Esophagus muscularis mucosa (tissue), 4 donors: ENCODE results near the gene BCL7A. TPM values are rescaled to one million over a fixed set of nuclear protein-coding genes. Genes with fewer than 3 reads are reported as not detected.
A peak's percentile ranks its signal among the peaks of the same experiment; 100 is the strongest.

Experiments used
- DNase-seq: peaks from one replicate; pipeline ENCODE4 v3.0.0-alpha.2; 2017; ENCODE audit errors: extremely low spot score
- H3K27ac ChIP-seq, 4 donors: fragments of 200-600 bp; sonication (generic); replicated peaks in 1 of 4; 1 replicate in 3 of 4; 2 replicates in 1 of 4; pipeline ENCODE4 v1.5.1; 2016 to 2019; ENCODE audit warnings: mild to moderate bottlenecking in 1 of 4
- H3K27me3 ChIP-seq, 4 donors: fragments of 200-600 bp; sonication (generic); one replicate each; pipeline versions ENCODE4 v1.5.1 to v1.6.0; 2016 to 2019
- H3K36me3 ChIP-seq, 4 donors: fragments of 200-600 bp; sonication (generic); one replicate each; pipeline ENCODE4 v1.5.1; 2016 to 2019
- H3K4me1 ChIP-seq, 4 donors: fragments of 200-600 bp; sonication (generic); one replicate each; pipeline ENCODE4 v1.5.1; 2016 to 2019
- H3K4me3 ChIP-seq, 4 donors: fragments of 200-600 bp; sonication (generic); 1 replicate in 2 of 4; 2 replicates in 2 of 4; pipeline ENCODE4 v1.5.1; 2016 to 2019; ENCODE audit warnings: mild to moderate bottlenecking in 4 of 4, moderate library complexity in 1 of 4
- H3K9me3 ChIP-seq, 4 donors: fragments of 200-600 bp; sonication (generic); 1 replicate in 3 of 4; 2 replicates in 1 of 4; pipeline ENCODE4 v1.5.1; 2016 to 2019
- CTCF ChIP-seq, 3 experiments: fragments of 200-600 bp in 2 of 3; fragments of 450-650 bp in 1 of 3; sonication (generic) in 2 of 3; IDR thresholded peaks; one replicate each; pipeline ENCODE4 v1.5.1; 2017 to 2019; ENCODE audit warnings: antibody characterized with exemption in 3 of 3, mild to moderate bottlenecking in 2 of 3, moderate library complexity in 1 of 3
- EP300 ChIP-seq: sonication (generic); formaldehyde crosslinking; IDR thresholded peaks from one replicate; pipeline ENCODE4 v1.6.1; 2017; ENCODE audit warnings: antibody characterized with exemption
- POLR2A ChIP-seq: fragments of 450-650 bp; IDR thresholded peaks from one replicate; pipeline ENCODE4 v1.6.1; 2017; ENCODE audit warnings: antibody characterized with exemption, moderate library complexity, mild to moderate bottlenecking, low read depth
- POLR2AphosphoS5 ChIP-seq, 2 donors: sonication (generic); formaldehyde crosslinking; IDR thresholded peaks; one replicate each; pipeline ENCODE4 v1.6.1; 2017; ENCODE audit warnings: antibody characterized with exemption in 2 of 2
- WGBS: methylation state at CpG from one replicate; pipeline ENCODE4 v1.1.5; 2018; 5-methylcytosine and 5-hydroxymethylcytosine counted together
- intact Hi-C: fragments of 100-400 bp; cut with DNase I; formaldehyde crosslinking; loops from one replicate; pipeline ENCODE4 v1.15.1; 2023
- total RNA-seq, 4 donors: library from RNA; depleted of rRNA; stranded (reverse); fragments of >200 nt; gene quantifications; one replicate each; pipeline versions ENCODE4 v1.1.0 to v1.2.1, GENCODE V29; 2016

Gene BCL7A
- total RNA-seq, 4 donors from 2014 or later: 2.9 to 10.1 (median 6.3) TPM

GRCh38 chr12:122030424-122031035, 8.8 kb downstream of the BCL7A start:
- no peak overlapping the region for H3K4me3 ChIP-seq
- DNase-seq: no peak
- peaks cover 0 to 9% (median 5%) of the 10 kb centered on the region in 4 donors for H3K4me1 ChIP-seq
- H3K36me3 ChIP-seq: peaks cover 0 to 9% (median 4%) of the 10 kb centered on the region in 4 donors
- WGBS: 87% methylated on average over 10 of the region's 13 CpGs
- H3K9me3 ChIP-seq: no peaks in the 10 kb centered on the region
- intact Hi-C loops: no loop called here
- no peak for TF ChIP-seq EP300
- TF ChIP-seq POLR2AphosphoS5 (IDR thresholded peaks at IDR 0.05): no peak
- no peak for TF ChIP-seq POLR2A
- TF ChIP-seq CTCF (IDR thresholded peaks at IDR 0.05): no peak
- H3K27me3 ChIP-seq: no peaks in the 10 kb centered on the region
- no peak overlapping the region for H3K27ac ChIP-seq

DNA sequence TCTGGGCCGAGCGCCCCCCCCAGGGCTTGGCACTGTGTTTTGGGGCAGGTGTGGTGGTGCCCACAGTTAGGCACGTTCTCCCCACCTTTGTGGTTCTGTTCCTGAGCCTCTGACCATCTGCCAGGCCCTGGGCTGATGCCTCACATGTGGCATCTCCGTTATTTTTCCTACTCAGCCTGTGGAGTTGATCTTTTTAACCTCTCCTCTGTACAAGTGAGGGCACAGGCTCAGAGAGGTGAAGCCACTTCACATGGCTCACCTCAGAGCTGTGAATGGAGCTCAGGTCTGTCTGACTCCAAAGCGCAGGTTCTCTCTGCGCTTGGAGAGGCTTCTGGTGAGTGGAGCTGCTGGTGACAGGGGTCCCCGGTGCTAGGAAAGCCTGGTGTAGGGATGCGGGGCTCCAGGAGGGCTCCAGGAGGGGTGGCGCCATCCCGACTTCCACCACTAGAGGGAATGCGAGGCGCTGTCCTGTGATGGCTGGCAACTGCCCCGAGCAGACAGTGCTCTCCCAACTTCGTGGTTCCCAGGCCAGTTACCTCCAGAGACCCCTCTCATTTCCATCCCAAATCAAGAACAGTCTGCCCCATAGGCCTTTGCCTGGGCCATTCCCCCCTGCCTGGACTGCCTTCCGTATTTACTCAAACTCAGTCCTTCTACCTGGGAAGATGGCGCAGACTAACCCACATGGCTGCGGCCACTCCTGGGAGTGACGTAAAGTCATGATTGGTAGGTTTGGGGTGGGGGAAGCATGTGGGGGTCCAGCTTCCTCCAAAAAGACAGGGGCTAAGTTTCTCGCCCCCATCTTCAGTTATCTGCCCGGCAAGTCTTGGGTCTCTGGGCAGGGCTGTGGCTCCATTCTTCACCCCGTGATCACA, 9.9 kb downstream of the BCL7A start:
- intact Hi-C loops: no loop called here

DNA sequence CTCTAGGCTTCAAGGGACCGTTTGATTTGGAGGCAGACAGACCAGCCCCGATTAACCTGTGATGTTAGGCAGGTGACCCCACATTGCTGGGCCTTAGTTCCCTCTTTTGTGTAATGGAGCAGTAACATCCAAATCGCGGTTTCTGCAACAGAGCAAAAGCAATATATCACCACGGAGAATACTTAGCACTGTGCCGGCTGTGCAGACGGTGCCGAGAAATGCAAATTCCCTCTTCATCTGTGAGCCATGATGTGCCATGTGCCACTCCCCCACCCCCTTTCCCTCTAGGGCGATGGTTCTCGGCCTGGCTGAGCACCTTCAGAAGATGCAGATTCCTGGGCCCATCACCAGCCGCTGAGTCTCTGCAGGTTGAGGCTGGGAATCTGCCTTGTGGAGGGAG, 10.9 kb downstream of the BCL7A start:
- intact Hi-C loops: no loop called here
- H3K36me3 ChIP-seq: peaks cover 0 to 30% (median 19%) of the 10 kb centered on the region in 4 donors
- H3K4me3 ChIP-seq: no peak overlapping the region
- TF ChIP-seq CTCF (IDR thresholded peaks at IDR 0.05) (no peak), POLR2AphosphoS5 (IDR thresholded peaks at IDR 0.05) (no peak), POLR2A (no peak), EP300 (no peak)
- peaks cover 0 to 9% (median 5%) of the 10 kb centered on the region in 4 donors for H3K4me1 ChIP-seq
- no peaks in the 10 kb centered on the region for H3K9me3 ChIP-seq
- H3K27ac ChIP-seq: no peak overlapping the region
- DNase-seq: no peak
- H3K27me3 ChIP-seq: no peaks in the 10 kb centered on the region
- 95% methylated on average over 11 of the region's 11 CpGs for WGBS

More for the DNA sequence above, 9.9 kb downstream of the BCL7A start:
- H3K27ac ChIP-seq: no peak overlapping the region
- 60% methylated on average over 14 of the region's 21 CpGs for WGBS
- DNase-seq: no peak
- no peaks in the 10 kb centered on the region for H3K9me3 ChIP-seq
- no peaks in the 10 kb centered on the region for H3K27me3 ChIP-seq
- H3K4me1 ChIP-seq: peaks cover 0 to 9% (median 5%) of the 10 kb centered on the region in 4 donors
- H3K4me3 ChIP-seq: no peak overlapping the region
- TF ChIP-seq CTCF (IDR thresholded peaks at IDR 0.05) (peak; percentile 58 to 87 (median 67)), POLR2A (no peak)
- H3K36me3 ChIP-seq: peaks cover 0 to 20% (median 14%) of the 10 kb centered on the region in 4 donors

GRCh38 chr12:122035292-122035691, 13.6 kb downstream of the BCL7A start:
- intact Hi-C loops: no loop called here

More at GRCh38 chr12:122035292-122035691, 13.6 kb downstream of the BCL7A start:
- H3K4me3 ChIP-seq: no peak overlapping the region
- peaks cover 0 to 51% (median 24%) of the 10 kb centered on the region in 4 donors for H3K36me3 ChIP-seq
- no peak for TF ChIP-seq CTCF (IDR thresholded peaks at IDR 0.05)
- H3K27ac ChIP-seq: no peak overlapping the region
- DNase-seq: no peak
- H3K27me3 ChIP-seq: no peaks in the 10 kb centered on the region
- H3K9me3 ChIP-seq: no peaks in the 10 kb centered on the region
- 80% methylated on average over 8 of the region's 8 CpGs for WGBS
- peaks cover 0 to 9% (median 3%) of the 10 kb centered on the region in 4 donors for H3K4me1 ChIP-seq
